Natural killer cell treated with Interleukin-12 subunit alpha and Interleukin-12 subunit beta and Interleukin-15 and Interleukin-18, amount 100 ng/mL, for 72 hours (primary cell): ENCODE data around the gene ODF4. TPM values are rescaled to one million over a fixed set of nuclear protein-coding genes. Genes with fewer than 3 reads are reported as not detected.
A peak's percentile ranks its signal among the peaks of the same experiment; 100 is the strongest.
"Not testable (repeated sequence)": the region's sequence is repeated elsewhere in the genome, so short reads cannot be mapped to it uniquely, and the experiment has no call there.

Experiments
- ATAC-seq, 2 donors: fragments of 150-1000 bp; cut with Tn5 transposase in 1 of 2; sonication (Bioruptor Pico), chemical (Tn5 transposase) in 1 of 2; 2 replicates each; pipeline ENCODE4 v1.10.0; 2021
- DNase-seq: peaks from one replicate; pipeline ENCODE4 v3.0.0; 2022; ENCODE audit warnings: low spot score
- H3K27ac Mint-ChIP-seq, 2 donors: 1 replicate in 1 of 2; 2 replicates in 1 of 2; pipeline ENCODE4 v1.8.0; 2022; ENCODE audit warnings: mixed read lengths in 2 of 2, mild to moderate bottlenecking in 1 of 2, moderate library complexity in 1 of 2
- H3K27me3 Mint-ChIP-seq, 2 donors: 1 replicate in 1 of 2; 2 replicates in 1 of 2; pipeline ENCODE4 v1.8.0; 2022; ENCODE audit warnings: mixed read lengths in 2 of 2
- H3K36me3 Mint-ChIP-seq: one replicate; pipeline ENCODE4 v1.8.0; 2022; ENCODE audit warnings: mixed read lengths
- H3K4me1 Mint-ChIP-seq, 2 donors: 1 replicate in 1 of 2; 2 replicates in 1 of 2; pipeline ENCODE4 v1.8.0; 2022; ENCODE audit warnings: low read depth in 2 of 2, mixed read lengths in 2 of 2, mild to moderate bottlenecking in 1 of 2
- H3K4me3 Mint-ChIP-seq: one replicate; pipeline ENCODE4 v1.8.0; 2022; ENCODE audit warnings: mixed read lengths
- H3K9me3 Mint-ChIP-seq: 2 replicates; pipeline ENCODE4 v1.8.0; 2022; ENCODE audit warnings: mixed read lengths
- total RNA-seq, 2 donors: library from RNA; stranded (reverse); gene quantifications; one replicate each; pipeline ENCODE4 v1.2.3, GENCODE V29; 2022

The ODF4 gene
- total RNA-seq, 2 donors from 2014 or later = not detected

GRCh38 chr17:8338753-8339140 is 893 bp upstream of the ODF4 start:
- Mint-ChIP-seq H3K9me3 (no peaks in the 10 kb centered on the region), H3K4me3 (no peak overlapping the region), H3K4me1 (peaks cover 4 to 7% of the 10 kb centered on the region in 2 donors), H3K27ac (no peak overlapping the region), H3K36me3 (no peaks in the 10 kb centered on the region), H3K27me3 (peaks cover 0 to 4% of the 10 kb centered on the region in 2 donors)
- DNase-seq (no peak), ATAC-seq (no peak)

GRCh38 chr17:8341456-8341855 is 1.8 kb downstream of the ODF4 start:
- Mint-ChIP-seq H3K27me3 (peaks cover 0 to 13% of the 10 kb centered on the region in 2 donors), H3K4me1 (peaks cover 4 to 7% of the 10 kb centered on the region in 2 donors), H3K36me3 (no peaks in the 10 kb centered on the region), H3K9me3 (no peaks in the 10 kb centered on the region), H3K27ac (no peak overlapping the region), H3K4me3 (no peak overlapping the region)
- DNase-seq (no peak), ATAC-seq (no peak)

DNA sequence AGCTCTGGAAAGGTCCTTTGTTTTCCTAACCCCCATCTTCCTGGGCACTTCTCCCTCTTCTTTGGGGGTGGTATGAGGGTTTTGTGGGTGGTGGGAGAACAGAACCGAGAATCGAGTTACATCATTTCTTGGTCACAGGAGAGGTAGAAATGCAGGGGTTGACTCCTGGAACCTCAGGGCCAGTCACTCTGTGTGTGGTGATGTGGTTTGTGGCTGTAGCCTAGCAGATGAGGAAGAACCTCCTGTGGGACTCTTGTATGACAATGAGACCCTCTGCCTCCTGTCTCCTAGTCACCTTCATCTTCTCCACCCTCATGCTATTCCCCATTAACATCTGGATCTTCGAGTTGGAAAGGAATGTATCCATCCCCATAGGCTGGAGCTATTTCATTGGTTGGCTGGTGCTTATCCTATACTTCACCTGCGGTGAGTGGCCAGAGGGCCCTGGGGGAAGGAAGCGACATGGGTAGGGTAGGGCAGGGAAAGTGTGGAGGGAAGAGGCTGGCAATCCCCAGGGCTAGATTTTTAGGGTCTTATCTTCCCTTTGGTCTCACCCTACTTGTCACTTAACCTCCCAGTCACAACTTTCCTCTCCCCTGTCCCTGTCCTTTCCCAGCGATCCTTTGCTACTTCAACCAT is 5.5 kb downstream of the ODF4 start:
- Mint-ChIP-seq H3K27me3 (peaks cover 9 to 11% of the 10 kb centered on the region in 2 donors), H3K9me3 (no peaks in the 10 kb centered on the region), H3K27ac (no peak overlapping the region), H3K4me3 (no peak overlapping the region), H3K36me3 (no peaks in the 10 kb centered on the region), H3K4me1 (no peaks in the 10 kb centered on the region)
- no peak for DNase-seq
- peak; percentile 51 to 65 for ATAC-seq

DNA sequence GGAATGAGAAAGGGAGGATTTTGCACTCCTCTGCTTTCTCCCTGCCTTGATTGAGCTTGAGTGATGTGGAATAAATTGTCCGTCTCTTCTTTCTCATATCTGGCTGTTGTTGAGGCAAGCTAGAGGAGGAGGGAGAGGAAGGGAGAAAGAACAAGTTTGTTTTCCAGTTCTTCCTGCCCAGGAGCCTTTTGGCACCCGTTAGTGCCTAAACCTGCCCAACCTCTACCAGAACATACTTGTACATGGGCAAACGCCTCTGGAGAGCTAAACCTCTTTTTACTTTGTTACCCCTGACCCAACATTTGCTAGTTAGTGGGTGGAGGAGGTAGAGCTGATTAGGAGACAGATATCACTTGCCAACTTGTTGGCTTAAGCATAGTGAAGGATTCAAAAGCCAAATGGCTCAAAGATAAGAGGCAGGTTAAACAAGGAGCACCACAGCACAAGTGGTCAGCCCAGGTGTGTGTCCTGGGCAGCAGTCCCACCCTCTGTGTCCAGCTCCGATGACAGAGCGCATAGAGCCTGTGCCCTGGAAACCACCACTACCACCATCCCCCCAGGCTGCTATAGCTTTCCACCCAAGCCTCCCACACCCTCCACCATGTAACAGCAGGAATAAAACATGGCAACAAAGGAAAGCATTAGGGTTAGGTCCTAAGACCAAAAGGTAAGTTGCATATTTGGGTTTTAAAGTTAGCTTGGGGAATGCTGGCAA is 6.5 kb downstream of the ODF4 start:
- no peak for ATAC-seq
- Mint-ChIP-seq H3K27ac (no peak overlapping the region), H3K27me3 (peaks cover 11 to 12% of the 10 kb centered on the region in 2 donors), H3K4me3 (no peak overlapping the region), H3K36me3 (no peaks in the 10 kb centered on the region), H3K9me3 (no peaks in the 10 kb centered on the region), H3K4me1 (no peaks in the 10 kb centered on the region)
- DNase-seq = no peak

GRCh38 chr17:8347001-8347400 is 7.4 kb downstream of the ODF4 start:
- peaks cover 11 to 12% of the 10 kb centered on the region in 2 donors for H3K27me3 Mint-ChIP-seq
- H3K27ac Mint-ChIP-seq, DNase-seq, H3K36me3 Mint-ChIP-seq, H3K4me3 Mint-ChIP-seq, H3K4me1 Mint-ChIP-seq, ATAC-seq, H3K9me3 Mint-ChIP-seq: not testable (repeated sequence)

DNA sequence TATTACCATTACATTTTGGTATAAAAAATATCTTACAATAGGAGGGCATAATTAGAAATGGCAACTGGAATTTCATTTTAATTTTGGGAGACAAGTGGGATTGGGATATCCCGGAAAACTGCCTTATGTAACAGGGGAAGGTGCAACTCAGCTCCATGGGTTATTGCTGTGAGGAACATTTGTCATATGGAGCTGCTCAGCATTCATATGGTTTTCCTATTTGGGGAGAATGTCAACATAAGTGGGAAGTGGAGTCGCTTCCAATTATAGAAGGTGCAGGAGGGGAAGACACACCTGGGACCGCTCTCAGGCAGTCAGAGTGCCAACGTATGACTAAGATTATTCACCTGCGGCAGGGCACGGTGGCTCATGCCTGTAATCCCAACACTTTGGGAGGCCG is 10.7 kb downstream of the ODF4 start:
- Mint-ChIP-seq H3K27ac (no peak overlapping the region), H3K4me3 (no peak overlapping the region), H3K36me3 (no peaks in the 10 kb centered on the region), H3K27me3 (peaks cover 11 to 12% of the 10 kb centered on the region in 2 donors), H3K9me3 (no peaks in the 10 kb centered on the region), H3K4me1 (no peaks in the 10 kb centered on the region)
- DNase-seq = no peak
- ATAC-seq = no peak

DNA sequence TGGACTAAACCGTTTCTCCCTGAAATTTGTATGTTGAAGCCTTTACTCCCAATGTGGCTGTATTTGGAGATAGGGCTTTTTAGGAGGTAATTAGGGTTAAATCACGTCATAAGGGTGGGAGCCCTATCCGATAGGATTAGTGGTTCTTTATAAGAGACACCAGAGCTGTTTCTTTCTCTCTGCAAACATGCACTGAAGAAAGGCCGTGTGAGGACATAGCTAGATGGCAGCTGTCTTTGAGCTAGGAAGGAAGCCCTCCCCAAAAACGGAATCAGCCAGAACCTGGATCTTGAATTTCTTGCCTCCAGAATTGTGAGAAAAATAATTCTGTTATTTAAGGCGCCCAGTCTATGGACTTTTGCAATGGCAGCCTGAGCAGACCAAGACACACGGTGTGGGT is 14.1 kb downstream of the ODF4 start:
- no peak for DNase-seq
- ATAC-seq = no peak
- Mint-ChIP-seq H3K4me3 (no peak overlapping the region), H3K27me3 (peaks cover 3 to 6% of the 10 kb centered on the region in 2 donors), H3K4me1 (peaks cover 0 to 2% of the 10 kb centered on the region in 2 donors), H3K9me3 (no peaks in the 10 kb centered on the region), H3K36me3 (no peaks in the 10 kb centered on the region), H3K27ac (no peak overlapping the region)

- Mint-ChIP-seq H3K27ac (no peak overlapping the region), H3K36me3 (no peaks in the 10 kb centered on the region), H3K4me3 (no peak overlapping the region), H3K27me3 (peaks cover 3 to 6% of the 10 kb centered on the region in 2 donors), H3K4me1 (peaks cover 0 to 3% of the 10 kb centered on the region in 2 donors), H3K9me3 (no peaks in the 10 kb centered on the region)
- DNase-seq = no peak
- no peak for ATAC-seq
Observed at GRCh38 chr17:8354236-8354635, 14.6 kb downstream of the ODF4 start.

DNA sequence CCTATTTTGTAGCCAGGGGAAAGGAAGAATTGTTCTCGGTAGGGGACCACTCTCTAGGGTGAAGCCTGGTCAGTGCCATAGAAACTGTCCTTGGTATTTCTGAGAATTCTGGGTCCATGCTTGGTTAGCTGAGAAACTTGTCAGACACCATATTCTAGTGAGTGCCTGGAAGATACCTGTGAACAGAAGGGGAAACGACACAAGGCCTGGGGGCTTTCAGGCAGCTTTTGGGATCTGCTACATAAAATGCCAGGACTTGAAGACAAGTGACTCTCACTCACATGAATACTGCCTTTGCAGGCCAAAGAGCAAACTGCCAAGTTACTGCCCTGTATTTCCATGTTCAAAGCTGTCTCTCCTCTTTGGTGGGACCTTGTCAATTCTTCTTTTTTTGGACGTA is 18.3 kb downstream of the ODF4 start:
- Mint-ChIP-seq H3K27me3 (no peaks in the 10 kb centered on the region), H3K36me3 (no peaks in the 10 kb centered on the region), H3K27ac (no peak overlapping the region), H3K4me3 (no peak overlapping the region), H3K9me3 (no peaks in the 10 kb centered on the region), H3K4me1 (peaks cover 0 to 7% of the 10 kb centered on the region in 2 donors)
- ATAC-seq (no peak), DNase-seq (no peak)

GRCh38 chr17:8359769-8360168 is 20.1 kb downstream of the ODF4 start:
- Mint-ChIP-seq H3K4me1 (peaks cover 0 to 7% of the 10 kb centered on the region in 2 donors), H3K27ac (no peak overlapping the region), H3K36me3 (no peaks in the 10 kb centered on the region), H3K4me3 (no peak overlapping the region), H3K27me3 (no peaks in the 10 kb centered on the region), H3K9me3 (no peaks in the 10 kb centered on the region)
- DNase-seq (no peak), ATAC-seq (no peak)

DNA sequence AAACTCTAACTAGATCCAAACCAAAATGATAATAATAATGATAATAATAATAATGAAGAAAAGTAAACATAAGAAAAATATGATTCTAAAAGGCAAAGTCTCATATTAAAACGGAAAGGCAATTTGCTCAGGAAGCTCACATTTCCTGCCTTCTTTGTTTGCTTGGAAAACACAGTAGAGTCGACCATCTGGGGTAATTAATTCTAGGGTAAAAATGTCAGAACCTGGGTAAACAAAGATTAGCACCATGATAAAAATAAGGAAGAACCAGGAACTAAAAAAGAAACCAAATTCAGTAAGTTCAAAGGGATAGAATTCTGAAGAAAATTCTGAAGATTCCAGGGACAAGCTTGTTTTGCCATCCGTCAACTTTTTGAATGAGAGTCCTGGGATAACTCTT is 20.6 kb downstream of the ODF4 start:
- Mint-ChIP-seq H3K27me3 (no peaks in the 10 kb centered on the region), H3K36me3 (no peaks in the 10 kb centered on the region), H3K27ac (no peak overlapping the region), H3K4me3 (no peak overlapping the region), H3K9me3 (no peaks in the 10 kb centered on the region), H3K4me1 (peaks cover 0 to 7% of the 10 kb centered on the region in 2 donors)
- ATAC-seq = no peak
- DNase-seq = no peak

GRCh38 chr17:8360751-8361150 is 21.1 kb downstream of the ODF4 start:
- no peak overlapping the region for H3K27ac Mint-ChIP-seq
- DNase-seq (no peak), ATAC-seq (no peak)
- H3K36me3 Mint-ChIP-seq = no peaks in the 10 kb centered on the region
- peaks cover 0 to 7% of the 10 kb centered on the region in 2 donors for H3K4me1 Mint-ChIP-seq
- no peaks in the 10 kb centered on the region for H3K27me3 Mint-ChIP-seq
- no peaks in the 10 kb centered on the region for H3K9me3 Mint-ChIP-seq
- H3K4me3 Mint-ChIP-seq = no peak overlapping the region

- peaks cover 0 to 7% of the 10 kb centered on the region in 2 donors for H3K4me1 Mint-ChIP-seq
- DNase-seq = no peak
- no peak overlapping the region for H3K27ac Mint-ChIP-seq
- no peaks in the 10 kb centered on the region for H3K36me3 Mint-ChIP-seq
- no peaks in the 10 kb centered on the region for H3K9me3 Mint-ChIP-seq
- H3K4me3 Mint-ChIP-seq = no peak overlapping the region
- no peaks in the 10 kb centered on the region for H3K27me3 Mint-ChIP-seq
- ATAC-seq = no peak
Observed at GRCh38 chr17:8362651-8363332, 23.2 kb downstream of the ODF4 start.

GRCh38 chr17:8365143-8365542 is 25.5 kb downstream of the ODF4 start:
- peak overlapping the region in 1 of 2 donors; percentile 35 for H3K27ac Mint-ChIP-seq
- H3K36me3 Mint-ChIP-seq = no peaks in the 10 kb centered on the region

More at GRCh38 chr17:8365143-8365542, 25.5 kb downstream of the ODF4 start:
- Mint-ChIP-seq H3K9me3 (no peaks in the 10 kb centered on the region), H3K27me3 (no peaks in the 10 kb centered on the region), H3K4me1 (peaks cover 0 to 8% of the 10 kb centered on the region in 2 donors), H3K4me3 (no peak overlapping the region)
- ATAC-seq = no peak
- DNase-seq = no peak
